Measurements from ENCODE around the gene FYB2. TPM values are rescaled to one million over a fixed set of nuclear protein-coding genes. Genes with fewer than 3 reads are reported as not detected.

The FYB2 gene
- total RNA-seq, 1 donor from 2014 or later, result not detected

DNA sequence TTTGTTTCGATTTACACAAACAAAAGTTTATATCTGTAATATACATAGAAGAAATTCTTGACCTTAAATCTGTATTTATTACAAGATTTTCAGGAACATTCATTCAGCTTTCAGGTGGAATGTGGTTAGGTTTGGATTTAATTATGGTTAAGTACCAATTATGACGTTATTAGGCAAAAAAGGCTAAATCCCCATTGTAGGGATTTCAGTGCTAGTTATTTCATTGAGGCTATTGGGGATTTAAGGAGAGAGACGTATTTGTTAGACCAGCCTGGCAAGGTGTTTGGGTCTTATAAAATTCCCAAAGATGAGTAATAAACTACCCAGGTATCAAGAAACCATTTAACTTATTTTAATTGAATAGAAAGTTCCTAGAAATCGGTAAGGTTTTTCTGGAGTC is 148.1 kb downstream of the FYB2 start:
- H3K9me3 Mint-ChIP-seq (ENCODE audit: unreplicated experiment), result no peaks in the 10 kb centered on the region
- TF ChIP-seq, protein P1, sequence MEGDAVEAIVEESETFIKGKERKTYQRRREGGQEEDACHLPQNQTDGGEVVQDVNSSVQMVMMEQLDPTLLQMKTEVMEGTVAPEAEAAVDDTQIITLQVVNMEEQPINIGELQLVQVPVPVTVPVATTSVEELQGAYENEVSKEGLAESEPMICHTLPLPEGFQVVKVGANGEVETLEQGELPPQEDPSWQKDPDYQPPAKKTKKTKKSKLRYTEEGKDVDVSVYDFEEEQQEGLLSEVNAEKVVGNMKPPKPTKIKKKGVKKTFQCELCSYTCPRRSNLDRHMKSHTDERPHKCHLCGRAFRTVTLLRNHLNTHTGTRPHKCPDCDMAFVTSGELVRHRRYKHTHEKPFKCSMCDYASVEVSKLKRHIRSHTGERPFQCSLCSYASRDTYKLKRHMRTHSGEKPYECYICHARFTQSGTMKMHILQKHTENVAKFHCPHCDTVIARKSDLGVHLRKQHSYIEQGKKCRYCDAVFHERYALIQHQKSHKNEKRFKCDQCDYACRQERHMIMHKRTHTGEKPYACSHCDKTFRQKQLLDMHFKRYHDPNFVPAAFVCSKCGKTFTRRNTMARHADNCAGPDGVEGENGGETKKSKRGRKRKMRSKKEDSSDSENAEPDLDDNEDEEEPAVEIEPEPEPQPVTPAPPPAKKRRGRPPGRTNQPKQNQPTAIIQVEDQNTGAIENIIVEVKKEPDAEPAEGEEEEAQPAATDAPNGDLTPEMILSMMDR (IDR thresholded peaks at IDR 0.05; ENCODE audit: partially characterized antibody, unreplicated experiment), result no peak
- no peak overlapping the region for H3K27ac Mint-ChIP-seq (ENCODE audit: unreplicated experiment)
- H3K4me3 Mint-ChIP-seq (ENCODE audit: unreplicated experiment), result no peak overlapping the region
- no peaks in the 10 kb centered on the region for H3K36me3 Mint-ChIP-seq (ENCODE audit: unreplicated experiment)
- no peaks in the 10 kb centered on the region for H3K27me3 Mint-ChIP-seq (ENCODE audit: unreplicated experiment)
- no peaks in the 10 kb centered on the region for H3K4me1 Mint-ChIP-seq (ENCODE audit: low read depth, unreplicated experiment)
- no peak for DNase-seq

DNA sequence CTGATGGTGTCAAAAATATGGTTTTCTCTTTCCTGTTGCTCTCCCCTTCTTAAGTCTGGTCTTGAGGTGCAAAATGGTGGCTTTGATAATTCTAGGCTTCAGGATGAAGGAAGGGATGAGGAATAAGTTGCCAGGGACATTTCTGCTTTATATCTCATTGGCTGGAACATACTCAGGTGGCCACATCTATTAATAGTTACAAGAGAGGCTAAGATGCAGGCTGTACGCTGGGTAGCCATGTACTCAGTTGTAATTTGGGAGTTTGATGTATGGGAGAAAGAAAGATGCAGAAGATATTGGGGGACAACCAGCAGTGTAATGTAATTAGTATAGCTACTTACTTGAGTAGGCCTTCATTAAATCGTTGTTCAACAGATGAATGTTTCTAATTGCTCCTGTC is 148.9 kb downstream of the FYB2 start:
- Mint-ChIP-seq H3K27me3 (ENCODE audit: unreplicated experiment) (no peaks in the 10 kb centered on the region), H3K27ac (ENCODE audit: unreplicated experiment) (no peak overlapping the region), H3K4me3 (ENCODE audit: unreplicated experiment) (no peak overlapping the region), H3K9me3 (ENCODE audit: unreplicated experiment) (no peaks in the 10 kb centered on the region), H3K36me3 (ENCODE audit: unreplicated experiment) (no peaks in the 10 kb centered on the region), H3K4me1 (ENCODE audit: low read depth, unreplicated experiment) (no peaks in the 10 kb centered on the region)
- TF ChIP-seq, protein P1 (IDR thresholded peaks at IDR 0.05; ENCODE audit: partially characterized antibody, unreplicated experiment), result no peak
- no peak for DNase-seq

Other genes with a start within 250 kb of the FYB2 start
- gene PLPP3, start 239.8 kb downstream of the FYB2 start, total RNA-seq (ENCODE audit: unreplicated experiment), result 11.7 TPM
- gene PRKAA2, start 174.1 kb downstream of the FYB2 start, total RNA-seq (ENCODE audit: unreplicated experiment), result 1.3 TPM
- gene C8A, start 35.4 kb upstream of the FYB2 start, total RNA-seq (ENCODE audit: unreplicated experiment), result not detected
- not detected for gene C8B, start 146.6 kb upstream of the FYB2 start, total RNA-seq (ENCODE audit: unreplicated experiment)

Measured in glutamatergic neuron (in vitro differentiated cells).